NCI-H226 (cell line): ENCODE measurements around the gene COL24A1.

Experiments
- DNase-seq: peaks from one replicate; pipeline ENCODE4 v3.0.0-alpha.2; 2015

COL24A1 gene

GRCh38 chr1:86156566-86157455 is at the start of gene COL24A1:
Gene COL24A1, minus strand, starts transcription at chr1:86156772. Its CDS starts 376 bp downstream, at chr1:86156396.
- no peak for DNase-seq

- DNase-seq = peak; percentile 44
Observed at GRCh38 chr1:86205741-86206140, 49.2 kb upstream of the COL24A1 start.

GRCh38 chr1:86202552-86203340 is 46.2 kb upstream of the COL24A1 start:
- DNase-seq = no peak

GRCh38 chr1:86201311-86201710 is 44.7 kb upstream of the COL24A1 start:
- peak; percentile 68 for DNase-seq

GRCh38 chr1:86200901-86201300 is 44.3 kb upstream of the COL24A1 start:
- peak; percentile 26 for DNase-seq

- no peak for DNase-seq
Observed at GRCh38 chr1:86197206-86197855, 40.8 kb upstream of the COL24A1 start.

DNA sequence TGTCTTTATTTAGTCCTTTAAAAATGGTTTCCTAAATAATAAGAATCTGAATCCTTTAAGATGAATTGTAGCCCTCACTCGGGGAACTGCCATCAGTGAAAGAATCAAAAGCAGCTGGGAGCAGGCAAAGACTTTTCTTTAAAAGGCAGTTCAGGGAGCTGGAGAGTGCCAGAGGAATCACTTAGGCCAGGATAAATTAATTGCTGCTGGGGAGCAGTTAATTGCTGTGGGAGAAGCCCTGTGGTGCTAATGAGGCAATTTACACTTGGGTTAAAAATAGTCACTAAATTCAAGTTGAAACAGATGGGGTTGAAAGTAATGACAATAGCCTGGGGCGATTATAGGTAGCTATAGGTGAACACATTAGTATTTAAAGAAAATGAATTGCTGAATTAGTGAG is 38.7 kb upstream of the COL24A1 start:
- no peak for DNase-seq

DNA sequence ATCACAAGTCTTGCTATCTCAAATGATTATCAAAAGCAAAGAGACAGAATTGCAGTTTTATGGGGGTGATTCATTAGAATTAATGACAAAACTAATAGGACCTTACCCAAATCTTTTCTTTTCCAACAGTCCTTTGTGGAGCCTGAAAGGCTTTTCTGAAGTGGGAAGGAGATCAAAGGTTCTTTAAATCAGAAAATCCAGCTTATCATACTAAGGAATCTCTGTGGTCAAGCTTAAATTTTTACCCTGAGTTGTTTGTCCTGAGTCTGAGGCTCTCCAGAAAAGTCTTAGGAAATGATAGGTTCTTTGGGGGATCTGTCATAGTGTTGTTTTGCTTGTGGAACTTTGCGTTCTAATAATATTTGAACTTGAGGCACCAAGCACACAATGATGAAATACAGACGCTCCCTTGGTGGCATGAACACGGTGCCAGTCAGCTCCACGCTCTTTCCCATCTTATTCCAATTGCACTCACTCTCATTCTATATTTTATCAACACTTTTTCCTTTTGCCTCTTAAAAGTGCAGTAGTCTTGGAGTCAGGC is 38.0 kb upstream of the COL24A1 start:
- DNase-seq = no peak

- no peak for DNase-seq
Observed at GRCh38 chr1:86192417-86192816, 35.8 kb upstream of the COL24A1 start.

DNA sequence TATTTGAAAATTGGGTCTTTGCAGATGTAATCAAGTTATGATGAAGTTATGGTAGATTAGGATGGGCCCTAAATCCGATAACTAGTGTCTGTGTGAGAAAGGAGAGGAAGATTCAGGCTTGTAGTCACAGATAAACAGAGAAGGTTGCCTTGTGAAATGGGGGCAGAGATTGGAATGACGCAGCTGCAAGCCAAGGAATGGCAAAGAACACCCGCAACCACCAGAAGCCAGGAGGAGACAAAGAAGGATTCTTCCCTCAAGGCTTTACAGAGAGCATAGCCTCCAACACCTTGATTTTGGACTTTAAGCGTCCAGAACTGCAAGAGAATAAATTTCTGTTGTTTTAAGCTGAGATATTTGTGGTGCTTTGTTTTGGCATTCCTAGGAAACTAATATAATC is 35.4 kb upstream of the COL24A1 start:
- DNase-seq = no peak

DNA sequence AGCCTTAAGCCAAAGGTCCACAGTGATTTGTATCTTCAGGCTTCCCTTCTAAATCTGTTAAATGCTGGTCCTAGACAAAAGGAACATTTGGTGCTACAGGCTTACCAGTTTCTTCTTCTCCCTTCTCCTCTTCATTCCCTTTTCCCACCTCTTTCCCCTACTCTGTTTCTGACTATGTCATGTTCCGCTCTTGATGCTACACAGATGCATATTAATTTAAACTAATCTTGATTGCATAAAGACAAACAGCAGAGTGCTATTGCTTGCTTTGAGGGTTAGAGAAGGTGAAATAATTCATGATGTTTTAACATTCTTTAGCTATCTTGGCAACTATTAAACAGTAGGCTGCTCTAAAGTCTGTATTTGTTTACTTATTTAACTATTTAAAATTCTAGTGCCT is 34.3 kb upstream of the COL24A1 start:
- DNase-seq = no peak

GRCh38 chr1:86184426-86184825 is 27.9 kb upstream of the COL24A1 start:
- DNase-seq = no peak

DNA sequence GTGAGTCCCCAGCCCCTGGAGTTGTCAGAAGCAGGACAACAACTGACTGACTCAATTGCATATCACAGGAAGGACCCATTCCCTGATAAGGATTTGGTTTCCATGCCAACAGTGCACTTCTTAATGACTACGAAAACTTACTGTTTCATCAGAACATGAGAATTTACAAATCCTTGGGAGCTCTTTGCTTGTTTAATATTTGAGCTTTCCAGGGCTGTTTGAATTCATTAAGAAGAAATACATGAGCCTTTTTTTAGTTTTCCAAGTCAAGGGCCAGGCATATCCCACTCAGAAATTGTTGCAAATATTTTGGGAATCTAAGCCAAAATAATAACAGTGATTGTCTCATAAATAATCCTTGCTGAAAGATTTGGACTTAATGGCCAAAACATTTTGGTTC is 27.2 kb upstream of the COL24A1 start:
- no peak for DNase-seq

DNA sequence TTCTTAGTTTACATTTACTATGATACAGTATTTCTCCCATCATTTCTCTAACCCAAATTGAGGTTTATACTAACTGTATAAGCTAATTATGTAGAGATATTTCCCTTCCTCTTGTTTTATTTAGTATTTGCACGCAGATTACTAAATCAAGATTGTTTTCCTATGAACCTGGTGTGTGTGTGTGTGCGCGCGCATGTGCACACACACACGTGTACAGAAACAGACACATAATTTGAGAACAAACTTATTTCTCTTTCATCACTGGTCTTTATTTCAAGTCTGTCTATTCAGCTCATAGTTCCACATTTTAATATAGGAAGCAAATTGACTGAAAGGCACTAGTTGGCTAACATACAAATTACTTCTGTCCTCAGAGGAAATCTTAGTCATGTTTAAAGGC is 19.7 kb upstream of the COL24A1 start:
- DNase-seq = no peak

DNA sequence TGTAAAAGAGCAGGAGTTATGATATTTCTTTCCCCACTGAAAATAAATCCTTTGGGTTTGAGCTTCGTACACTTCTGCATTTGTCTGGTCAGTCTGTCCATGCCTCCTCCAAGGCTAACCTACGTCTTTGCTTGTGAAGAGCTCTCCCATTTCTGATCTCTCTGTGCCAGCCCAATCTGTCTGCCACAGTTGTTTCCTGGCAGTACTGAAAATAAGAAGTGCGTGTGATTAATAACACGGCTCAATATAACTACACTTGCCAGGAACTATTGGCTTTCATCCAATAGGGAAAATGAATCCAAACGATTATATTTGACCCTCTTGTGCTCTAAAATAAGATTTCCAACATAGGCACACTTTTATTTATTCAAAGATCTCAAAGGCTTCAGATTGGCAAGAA is 19.2 kb upstream of the COL24A1 start:
- DNase-seq = no peak

DNA sequence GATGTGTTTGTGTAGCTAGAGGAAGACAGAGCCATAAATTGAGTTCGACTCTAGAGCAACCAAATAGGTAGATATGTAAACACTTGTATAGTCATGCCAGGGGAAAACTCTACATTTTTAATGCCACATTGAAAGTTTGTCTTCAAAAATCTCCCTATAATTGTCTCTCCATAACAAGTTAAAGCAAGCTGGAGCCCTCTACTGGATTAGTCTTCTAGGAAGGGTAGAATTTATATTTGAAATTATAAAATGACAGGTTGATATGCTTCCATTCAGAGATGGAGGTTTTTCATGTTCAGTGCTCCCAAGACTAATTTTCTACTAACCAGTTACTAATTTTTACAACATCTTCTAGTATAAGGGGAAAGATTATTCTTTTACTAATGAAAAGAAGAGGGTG is 13.1 kb upstream of the COL24A1 start:
- no peak for DNase-seq

DNA sequence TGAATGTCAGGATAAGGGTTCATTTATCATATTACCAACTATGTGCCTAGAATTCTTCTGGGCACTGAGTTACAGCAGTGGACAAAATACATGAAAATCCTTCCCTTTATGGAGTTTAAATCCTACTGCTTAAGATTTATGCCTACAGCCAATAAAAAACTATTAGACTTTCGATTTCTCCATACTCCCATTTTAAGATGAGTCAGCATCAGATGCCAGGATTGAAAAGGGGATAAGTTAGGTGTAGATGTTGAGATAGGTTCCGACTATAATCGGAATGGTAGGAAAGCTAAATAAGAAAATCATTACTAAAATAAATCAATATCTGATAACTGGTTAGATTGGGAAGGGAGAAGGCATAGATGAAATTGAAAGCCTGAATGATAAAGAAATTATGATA is 3.2 kb upstream of the COL24A1 start:
- DNase-seq = no peak

DNA sequence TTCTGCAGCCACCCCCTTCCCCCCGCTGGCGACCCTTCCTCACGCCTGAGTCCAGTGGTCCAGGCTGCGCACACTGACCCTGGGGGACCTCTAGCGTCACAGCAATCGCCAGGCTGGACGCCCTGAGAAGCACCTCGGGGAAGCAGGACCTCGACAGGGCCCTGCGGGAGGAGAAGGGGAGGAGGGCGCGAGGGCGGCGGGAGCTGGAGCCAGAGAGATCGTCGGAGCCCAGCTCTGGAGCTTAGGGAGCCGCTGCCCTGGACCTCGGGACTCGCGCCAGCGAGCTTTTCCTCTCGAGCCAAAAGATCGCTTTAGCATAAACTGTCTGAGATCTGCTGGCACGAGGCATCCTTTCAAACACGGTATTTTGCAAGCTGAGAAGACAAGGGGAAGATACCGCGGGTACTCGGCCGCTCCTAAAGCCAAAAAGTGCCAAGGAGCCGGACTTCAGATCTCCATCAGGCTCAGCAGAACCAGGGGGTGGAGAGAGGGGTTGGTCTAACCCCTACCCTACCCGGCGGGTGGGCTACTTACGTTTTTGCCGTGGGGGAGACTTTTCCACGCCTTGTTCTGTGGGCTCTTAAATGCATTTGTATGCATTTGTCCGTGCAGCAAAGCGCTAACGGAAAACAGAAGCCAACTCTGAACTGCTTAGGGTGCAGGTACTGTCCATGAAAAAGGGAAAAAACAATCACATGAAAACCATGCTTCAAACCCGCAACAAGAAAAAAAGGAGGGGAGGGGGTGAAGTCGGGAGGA is 586 bp downstream of the COL24A1 start:
- no peak for DNase-seq

- DNase-seq = no peak
Observed at GRCh38 chr1:86155051-86155806, 1.3 kb downstream of the COL24A1 start.

DNA sequence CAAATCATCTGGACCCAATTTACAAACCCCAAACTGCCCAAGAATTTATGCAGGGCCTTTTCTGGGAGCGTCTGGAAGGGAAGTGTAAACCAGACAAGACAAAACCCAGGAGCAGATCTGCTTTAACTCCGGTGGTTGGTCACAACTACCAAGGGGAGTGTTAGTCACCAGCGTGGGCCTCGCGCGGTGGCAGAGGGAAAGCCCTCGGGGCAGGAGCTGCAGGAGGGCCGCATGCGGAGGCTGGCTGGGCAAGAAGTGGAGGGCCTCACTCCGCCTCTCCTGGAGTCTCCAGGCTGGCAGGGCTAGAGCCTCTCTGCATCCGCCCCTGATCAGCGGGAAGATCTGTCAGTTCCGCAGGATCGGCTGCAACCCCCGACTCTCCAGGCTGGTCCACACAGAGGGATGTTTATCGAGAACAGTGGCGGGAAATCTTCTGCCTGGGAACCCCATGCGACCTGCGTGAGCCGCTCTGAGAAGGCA is 2.0 kb downstream of the COL24A1 start:
- DNase-seq = no peak

DNA sequence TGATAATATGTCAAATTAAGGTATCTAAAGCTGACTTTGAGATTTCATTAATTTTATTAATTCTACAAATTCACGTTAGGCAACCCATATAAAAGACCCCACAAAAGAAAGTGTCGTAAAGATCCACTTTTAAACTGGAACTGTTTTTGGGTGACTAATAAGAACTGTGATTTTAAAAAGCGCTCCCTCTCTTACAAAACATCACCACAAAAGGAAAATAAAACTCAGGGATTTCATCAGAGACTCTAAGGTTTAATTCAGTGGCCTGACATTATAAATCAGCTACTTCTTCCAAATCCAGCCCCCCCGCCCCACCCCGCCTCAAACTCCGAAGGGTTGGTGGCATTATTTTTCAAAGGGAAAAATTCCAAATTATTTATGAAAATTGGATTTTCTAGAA is 2.7 kb downstream of the COL24A1 start:
- DNase-seq = no peak

DNA sequence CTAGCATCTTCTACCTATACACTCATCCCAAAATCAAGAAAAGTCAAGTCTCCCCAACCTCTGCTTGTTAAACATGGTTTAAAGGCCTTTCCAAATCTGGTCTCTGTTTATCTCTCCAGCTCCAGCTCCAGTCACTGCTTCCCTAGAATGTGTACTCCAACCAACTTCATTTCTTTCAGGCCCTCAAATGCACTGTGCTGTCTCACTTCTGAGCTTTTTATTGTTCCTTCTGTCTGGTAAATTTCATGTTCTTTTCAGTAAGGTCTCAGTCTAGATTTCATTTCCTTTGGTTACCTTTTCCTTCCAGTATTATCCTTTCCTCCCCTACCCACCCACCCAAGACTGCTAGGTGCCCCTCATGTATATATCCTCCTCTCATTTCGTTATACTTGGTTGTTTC is 3.7 kb downstream of the COL24A1 start:
- no peak for DNase-seq
